Smooth muscle cell (in vitro differentiated cells): Measurements from ENCODE around the gene MPHOSPH8. TPM values are rescaled to one million over a fixed set of nuclear protein-coding genes. Genes with fewer than 3 reads are reported as not detected.

Experiments
- DNase-seq: peaks from one replicate; lab custom pipeline; 2025; ENCODE audit not compliant: unreplicated experiment; lab: John Stamatoyannopoulos, UW
- H2AFZ ChIP-seq: fragments of 200-600 bp; sonication (generic); 2 replicates; pipeline ENCODE4 v1.6.0; 2016; ENCODE audit warnings: antibody characterized with exemption, low read depth, mild to moderate bottlenecking
- H3F3A ChIP-seq: fragments of 200-600 bp; sonication (generic); 2 replicates; pipeline ENCODE4 v1.6.0; 2017; ENCODE audit warnings: antibody characterized with exemption, low read depth
- H3K27ac ChIP-seq: fragments of 200-600 bp; sonication (generic); 2 replicates; pipeline ENCODE4 v1.5.1; 2016; ENCODE audit warnings: low read depth, mild to moderate bottlenecking
- H3K27me3 ChIP-seq: fragments of 200-600 bp; sonication (generic); 2 replicates; pipeline ENCODE4 v1.6.1; 2016; ENCODE audit warnings: low read depth, mild to moderate bottlenecking
- H3K36me3 ChIP-seq: fragments of 200-600 bp; sonication (generic); 2 replicates; pipeline ENCODE4 v1.5.1; 2016; ENCODE audit warnings: low read depth
- H3K4me1 ChIP-seq: fragments of 200-600 bp; sonication (generic); 2 replicates; pipeline ENCODE4 v1.5.1; 2016; ENCODE audit warnings: low read depth
- H3K4me2 ChIP-seq: fragments of 200-600 bp; sonication (generic); 2 replicates; pipeline ENCODE4 v1.6.0; 2016; ENCODE audit warnings: mild to moderate bottlenecking
- H3K4me3 ChIP-seq: fragments of 200-600 bp; sonication (generic); 2 replicates; pipeline ENCODE4 v1.5.1; 2016; ENCODE audit warnings: mild to moderate bottlenecking
- H3K79me2 ChIP-seq: fragments of 200-600 bp; sonication (generic); 2 replicates; pipeline ENCODE4 v1.6.0; 2016; ENCODE audit warnings: low read depth, mild to moderate bottlenecking
- H3K9ac ChIP-seq: fragments of 200-600 bp; sonication (generic); 2 replicates; pipeline ENCODE4 v1.6.0; 2016; ENCODE audit warnings: low read depth
- H3K9me3 ChIP-seq: fragments of 200-600 bp; sonication (generic); replicated peaks from 2 replicates; pipeline ENCODE4 v1.5.1; 2016; ENCODE audit warnings: low read depth
- H4K20me1 ChIP-seq: fragments of 200-600 bp; sonication (generic); 2 replicates; pipeline ENCODE4 v1.6.0; 2016; ENCODE audit warnings: low read depth
- WGBS: methylation state at CpG from one replicate; pipeline ENCODE4 v1.1.7; 2016; ENCODE audit warnings: low lambda C conversion rate; 5-methylcytosine and 5-hydroxymethylcytosine counted together
- polyA plus RNA-seq: library from polyadenylated mRNA; unstranded; fragments of >200 nt; fragmentation: Nextera tagmentation; extraction: Ambion mirVana; gene quantifications from 2 replicates; pipeline ENCODE4 v1.2.1, GENCODE V29; 2016
- total RNA-seq: library from RNA; depleted of rRNA; stranded (reverse); fragments of >200 nt; gene quantifications from 2 replicates; pipeline ENCODE4 v1.2.3, GENCODE V29; 2014
- TF ChIP-seq, protein P1 (sequence below): fragments of 200-600 bp; sonication (generic); IDR thresholded peaks from 2 replicates; pipeline ENCODE4 v1.5.1; 2017; ENCODE audit warnings: borderline replicate concordance, mild to moderate bottlenecking, antibody characterized with exemption; ENCODE audit not compliant: insufficient read depth, poor library complexity, severe bottlenecking

Gene MPHOSPH8
- total and polyA plus RNA-seq, 2 experiments from 2014 or later: 8.1 to 9.4 TPM

DNA sequence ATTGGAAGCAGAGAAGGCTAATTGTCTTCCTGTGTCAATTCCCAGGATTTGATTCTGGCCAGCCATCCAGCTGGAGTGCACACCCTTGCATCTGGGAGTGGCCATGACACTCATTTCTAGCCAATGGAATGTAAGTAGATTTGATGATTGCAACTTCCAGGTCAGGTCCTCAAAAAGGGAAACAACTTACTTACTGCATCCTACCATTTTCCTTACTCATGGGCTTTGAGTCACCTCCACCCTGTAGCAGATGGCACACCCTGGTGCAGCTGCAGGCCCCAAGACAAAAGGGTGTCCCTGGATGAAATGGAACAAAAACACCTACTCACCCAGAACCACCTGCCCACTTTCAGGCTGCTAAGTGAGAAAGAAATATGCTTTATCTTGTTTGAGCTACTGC, 27.3 kb upstream of the MPHOSPH8 start:
- Histone ChIP-seq H3K9ac (no peak overlapping the region), H3K27ac (no peak overlapping the region), H3K4me2 (no peak overlapping the region), H3K4me3 (no peak overlapping the region), H3K4me1 (no peaks in the 10 kb centered on the region), H3F3A (no peaks in the 10 kb centered on the region), H3K36me3 (no peaks in the 10 kb centered on the region), H2AFZ (no peak overlapping the region), H4K20me1 (no peaks in the 10 kb centered on the region), H3K27me3 (peaks cover 26% of the 10 kb centered on the region), H3K79me2 (no peaks in the 10 kb centered on the region), H3K9me3 (no peaks in the 10 kb centered on the region)
- TF ChIP-seq, protein P1, sequence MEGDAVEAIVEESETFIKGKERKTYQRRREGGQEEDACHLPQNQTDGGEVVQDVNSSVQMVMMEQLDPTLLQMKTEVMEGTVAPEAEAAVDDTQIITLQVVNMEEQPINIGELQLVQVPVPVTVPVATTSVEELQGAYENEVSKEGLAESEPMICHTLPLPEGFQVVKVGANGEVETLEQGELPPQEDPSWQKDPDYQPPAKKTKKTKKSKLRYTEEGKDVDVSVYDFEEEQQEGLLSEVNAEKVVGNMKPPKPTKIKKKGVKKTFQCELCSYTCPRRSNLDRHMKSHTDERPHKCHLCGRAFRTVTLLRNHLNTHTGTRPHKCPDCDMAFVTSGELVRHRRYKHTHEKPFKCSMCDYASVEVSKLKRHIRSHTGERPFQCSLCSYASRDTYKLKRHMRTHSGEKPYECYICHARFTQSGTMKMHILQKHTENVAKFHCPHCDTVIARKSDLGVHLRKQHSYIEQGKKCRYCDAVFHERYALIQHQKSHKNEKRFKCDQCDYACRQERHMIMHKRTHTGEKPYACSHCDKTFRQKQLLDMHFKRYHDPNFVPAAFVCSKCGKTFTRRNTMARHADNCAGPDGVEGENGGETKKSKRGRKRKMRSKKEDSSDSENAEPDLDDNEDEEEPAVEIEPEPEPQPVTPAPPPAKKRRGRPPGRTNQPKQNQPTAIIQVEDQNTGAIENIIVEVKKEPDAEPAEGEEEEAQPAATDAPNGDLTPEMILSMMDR: no peak
- DNase-seq: no peak

DNA sequence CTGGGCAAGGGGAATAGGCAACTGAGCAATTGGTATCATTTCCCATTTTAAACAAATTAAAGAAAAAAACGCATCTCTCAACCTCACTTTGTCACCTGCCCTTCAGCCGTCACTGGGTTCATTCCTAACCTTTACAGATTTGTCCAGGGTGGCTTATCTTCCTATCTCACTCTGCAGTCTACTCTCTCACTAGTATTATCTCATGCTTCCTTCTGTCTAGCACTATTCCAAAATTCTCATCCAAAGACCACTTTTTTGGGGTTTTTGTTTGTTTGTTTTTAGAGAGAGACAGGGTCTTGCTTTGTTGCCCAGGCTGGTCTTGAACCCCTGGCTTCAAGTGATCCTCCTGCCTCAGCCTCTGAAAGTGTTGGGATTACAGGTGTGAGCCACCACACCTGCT, 26.7 kb upstream of the MPHOSPH8 start:
- Histone ChIP-seq H3K79me2 (no peaks in the 10 kb centered on the region), H3F3A (no peaks in the 10 kb centered on the region), H4K20me1 (no peaks in the 10 kb centered on the region), H3K4me1 (no peaks in the 10 kb centered on the region), H2AFZ (no peak overlapping the region), H3K27me3 (peaks cover 20% of the 10 kb centered on the region), H3K9ac (no peak overlapping the region), H3K27ac (no peak overlapping the region), H3K4me2 (no peak overlapping the region), H3K9me3 (no peaks in the 10 kb centered on the region), H3K36me3 (no peaks in the 10 kb centered on the region), H3K4me3 (no peak overlapping the region)
- 78% methylated on average over 2 of the region's 2 CpGs for whole genome bisulfite sequencing
- no peak for DNase-seq
- TF ChIP-seq, protein P1: no peak

DNA sequence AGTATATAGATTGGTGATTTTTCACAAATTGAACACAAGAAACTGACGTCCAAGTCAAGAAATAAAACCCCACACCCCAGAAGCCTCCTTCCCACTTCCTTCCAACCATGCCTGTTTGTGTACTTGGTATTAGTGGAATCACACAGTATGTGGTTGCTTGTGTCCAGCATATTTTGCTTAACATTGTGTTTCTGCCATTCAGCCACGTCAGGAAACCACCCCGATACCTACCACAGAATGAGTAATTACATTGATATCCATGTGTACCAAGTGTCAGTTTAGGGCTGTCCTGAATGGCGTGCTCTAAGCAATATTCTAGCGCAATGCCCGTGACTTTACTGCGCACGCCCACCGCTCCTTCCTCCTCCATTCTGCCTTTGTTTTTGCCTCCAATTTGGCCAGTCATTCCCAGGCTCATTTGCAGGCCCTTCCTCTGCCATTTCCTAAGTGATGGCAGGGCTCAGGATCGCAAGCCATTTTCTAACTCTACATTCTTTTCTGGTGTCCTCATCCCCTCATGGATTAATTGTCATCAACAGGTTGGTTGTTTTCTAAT, 25.9 kb upstream of the MPHOSPH8 start:
- Histone ChIP-seq H3K4me3 (no peak overlapping the region), H3K79me2 (no peaks in the 10 kb centered on the region), H3K27me3 (peaks cover 11% of the 10 kb centered on the region), H3K4me2 (no peak overlapping the region), H3K4me1 (no peaks in the 10 kb centered on the region), H3F3A (no peaks in the 10 kb centered on the region), H2AFZ (no peak overlapping the region), H3K27ac (no peak overlapping the region), H3K36me3 (no peaks in the 10 kb centered on the region), H3K9ac (no peak overlapping the region), H3K9me3 (no peaks in the 10 kb centered on the region), H4K20me1 (no peaks in the 10 kb centered on the region)
- TF ChIP-seq, protein P1: no peak
- 95% methylated on average over 10 of the region's 10 CpGs for WGBS
- no peak for DNase-seq

DNA sequence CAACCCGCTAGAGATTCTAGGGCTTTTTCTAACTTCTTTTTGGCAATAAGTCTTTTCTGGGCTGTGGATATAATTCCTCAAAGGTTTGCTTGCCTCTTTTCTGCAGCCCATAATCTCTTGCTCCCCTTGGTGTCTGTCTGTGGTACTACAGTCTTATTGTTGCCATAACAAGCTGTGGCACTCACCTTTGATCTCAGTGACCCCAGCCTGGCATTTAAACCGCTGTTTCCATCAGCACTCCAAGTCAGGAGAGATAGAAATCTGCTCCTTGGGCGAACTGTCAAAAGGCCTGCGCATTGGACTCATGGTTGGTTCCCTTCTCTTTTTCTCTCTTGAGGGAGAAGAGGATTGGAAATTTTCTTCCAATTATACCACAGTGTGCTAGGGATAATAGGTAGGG, 14.5 kb upstream of the MPHOSPH8 start:
- H3K27ac ChIP-seq: no peak overlapping the region
- H2AFZ ChIP-seq: no peak overlapping the region
- H3K9ac ChIP-seq: no peak overlapping the region
- no peaks in the 10 kb centered on the region for H4K20me1 ChIP-seq
- H3K79me2 ChIP-seq: no peaks in the 10 kb centered on the region
- H3K27me3 ChIP-seq: no peaks in the 10 kb centered on the region
- no peaks in the 10 kb centered on the region for H3K4me1 ChIP-seq
- TF ChIP-seq, protein P1: peak; percentile 27
- no peak overlapping the region for H3K4me3 ChIP-seq
- H3K36me3 ChIP-seq: no peaks in the 10 kb centered on the region
- WGBS: 47% methylated on average over 4 of the region's 4 CpGs
- DNase-seq: no peak
- no peaks in the 10 kb centered on the region for H3K9me3 ChIP-seq
- H3K4me2 ChIP-seq: no peak overlapping the region
- H3F3A ChIP-seq: no peaks in the 10 kb centered on the region
